ENCODE data around the gene ANKRD13D.

DNA sequence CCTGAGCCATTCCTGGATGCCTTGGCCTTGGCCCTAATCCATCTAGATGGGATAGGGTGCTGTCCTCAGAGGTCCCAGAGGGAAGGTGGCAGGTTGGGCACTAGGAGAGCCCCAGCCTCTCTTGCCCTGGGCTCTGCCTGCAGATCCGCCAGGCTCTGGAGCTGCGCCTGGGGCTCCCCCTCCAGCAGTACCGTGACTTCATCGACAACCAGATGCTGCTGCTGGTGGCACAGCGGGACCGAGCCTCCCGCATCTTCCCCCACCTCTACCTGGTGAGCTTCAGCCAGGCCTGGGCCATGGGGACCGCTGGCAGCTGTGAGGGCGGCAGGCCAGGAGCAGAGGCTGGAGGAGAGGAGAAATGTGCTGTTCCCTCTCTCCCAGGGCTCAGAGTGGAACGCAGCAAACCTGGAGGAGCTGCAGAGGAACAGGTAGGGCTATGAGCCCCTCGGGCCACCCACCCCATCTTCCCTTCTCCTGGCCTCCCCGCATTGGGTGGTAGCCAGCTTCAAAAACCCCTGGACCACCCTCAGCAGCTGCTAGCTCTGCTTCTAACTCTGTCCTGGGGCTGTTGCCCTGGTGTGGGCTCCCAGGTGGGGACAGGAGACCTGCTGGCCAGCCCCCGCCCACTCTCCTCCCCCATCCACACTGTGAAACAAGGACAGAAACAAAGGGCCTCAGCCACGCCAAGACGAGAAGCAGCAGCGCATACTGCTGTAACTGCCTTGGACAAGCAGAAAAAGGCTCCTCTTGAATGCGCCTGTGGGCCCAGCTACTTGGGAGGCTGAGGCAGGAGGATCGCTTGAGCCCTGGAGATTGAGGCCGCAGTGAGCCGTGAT lies 19.1 kb downstream of the ANKRD13D start:
- TF ChIP-seq SIN3A (IDR thresholded peaks at IDR 0.05; ENCODE audit: borderline replicate concordance, low read depth, low read length), result no peak
- TF ChIP-seq GABPA (IDR thresholded peaks at IDR 0.05; ENCODE audit: low read depth), result no peak
- TF ChIP-seq, protein P1, sequence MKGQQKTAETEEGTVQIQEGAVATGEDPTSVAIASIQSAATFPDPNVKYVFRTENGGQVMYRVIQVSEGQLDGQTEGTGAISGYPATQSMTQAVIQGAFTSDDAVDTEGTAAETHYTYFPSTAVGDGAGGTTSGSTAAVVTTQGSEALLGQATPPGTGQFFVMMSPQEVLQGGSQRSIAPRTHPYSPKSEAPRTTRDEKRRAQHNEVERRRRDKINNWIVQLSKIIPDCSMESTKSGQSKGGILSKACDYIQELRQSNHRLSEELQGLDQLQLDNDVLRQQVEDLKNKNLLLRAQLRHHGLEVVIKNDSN (IDR thresholded peaks at IDR 0.05; ENCODE audit: borderline replicate concordance, low read depth), result no peak
- TF ChIP-seq NFIC (IDR thresholded peaks at IDR 0.05; ENCODE audit: borderline replicate concordance), result no peak
- TF ChIP-seq, protein P2, sequence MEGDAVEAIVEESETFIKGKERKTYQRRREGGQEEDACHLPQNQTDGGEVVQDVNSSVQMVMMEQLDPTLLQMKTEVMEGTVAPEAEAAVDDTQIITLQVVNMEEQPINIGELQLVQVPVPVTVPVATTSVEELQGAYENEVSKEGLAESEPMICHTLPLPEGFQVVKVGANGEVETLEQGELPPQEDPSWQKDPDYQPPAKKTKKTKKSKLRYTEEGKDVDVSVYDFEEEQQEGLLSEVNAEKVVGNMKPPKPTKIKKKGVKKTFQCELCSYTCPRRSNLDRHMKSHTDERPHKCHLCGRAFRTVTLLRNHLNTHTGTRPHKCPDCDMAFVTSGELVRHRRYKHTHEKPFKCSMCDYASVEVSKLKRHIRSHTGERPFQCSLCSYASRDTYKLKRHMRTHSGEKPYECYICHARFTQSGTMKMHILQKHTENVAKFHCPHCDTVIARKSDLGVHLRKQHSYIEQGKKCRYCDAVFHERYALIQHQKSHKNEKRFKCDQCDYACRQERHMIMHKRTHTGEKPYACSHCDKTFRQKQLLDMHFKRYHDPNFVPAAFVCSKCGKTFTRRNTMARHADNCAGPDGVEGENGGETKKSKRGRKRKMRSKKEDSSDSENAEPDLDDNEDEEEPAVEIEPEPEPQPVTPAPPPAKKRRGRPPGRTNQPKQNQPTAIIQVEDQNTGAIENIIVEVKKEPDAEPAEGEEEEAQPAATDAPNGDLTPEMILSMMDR (IDR thresholded peaks at IDR 0.05), result no peak
- no peak for TF ChIP-seq EP300 (IDR thresholded peaks at IDR 0.05; ENCODE audit: borderline replicate concordance in 1 of 2, low read depth in 1 of 2, low read length in 1 of 2)
- TF ChIP-seq PBX3 (IDR thresholded peaks at IDR 0.05), result no peak

Data from SK-N-SH (cell line).